ENCODE results near the gene CD6. TPM values are rescaled to one million over a fixed set of nuclear protein-coding genes. Genes with fewer than 3 reads are reported as not detected.

The CD6 gene
- total and polyA plus RNA-seq, 2 of the 8 experiments (the other 6 are each of a cell fraction or from before 2014, with no cell fraction given), result 0.03 TPM; not detected in 1

GRCh38 chr11:61004180-61004611 is 32.7 kb downstream of the CD6 start:
- no peaks in the 10 kb centered on the region for H3K79me1 ChIP-seq (ENCODE audit: low read depth, low read length)
- H2BK20ac ChIP-seq (ENCODE audit: low read length), result no peak overlapping the region
- H3K18ac ChIP-seq (ENCODE audit: extremely low read depth, low read length), result no peak overlapping the region; the same call in 1 of the 2 replicates
- H4K20me1 ChIP-seq (replicated peaks in 1 of 2; ENCODE audit: control insufficient read depth in 1 of 2, insufficient read depth in 2 of 2, low read length in 2 of 2), result peaks cover 0 to 10% of the 10 kb centered on the region in 2 experiments
- H3K27me3 ChIP-seq (replicated peaks in 1 of 4; ENCODE audit: control insufficient read depth in 3 of 4, extremely low read depth in 1 of 4, insufficient read depth in 3 of 4, low read length in 3 of 4), result peaks cover 27 to 48% (median 45%) of the 10 kb centered on the region in 4 experiments
- H3K4me3 ChIP-seq (ENCODE audit: extremely low read depth in 1 of 4, insufficient read depth in 2 of 4, low read depth in 3 of 4, low read length in 4 of 4), result no peak overlapping the region
- peaks cover 0 to 3% (median under 1%) of the 10 kb centered on the region in 4 experiments; a peak in 4 of 7 replicates for H3K4me1 ChIP-seq (replicated peaks in 1 of 4; ENCODE audit: control insufficient read depth in 3 of 4, insufficient read depth in 4 of 4, low read length in 3 of 4)
- H3K9me3 ChIP-seq (ENCODE audit: insufficient read depth in 2 of 2, low read depth in 1 of 2, low read length in 1 of 2), result no peaks in the 10 kb centered on the region
- WGBS, 2 experiments (ENCODE audit: extremely low coverage in 1 of 2, insufficient coverage in 1 of 2, insufficient read length in 1 of 2, insufficient replicate concordance in 2 of 2, low coverage in 1 of 2, low lambda C conversion rate in 2 of 2, missing lambda C conversion rate in 1 of 2), result 85% methylated on average over 10 of the region's 10 CpGs; no CpG with 5 or more reads in 1 of the 2 experiments
- DNase-seq (ENCODE audit: low read depth in 1 of 2, low spot score in 2 of 2), result no peak
- H2BK120ac ChIP-seq (replicated peaks; ENCODE audit: low read depth, low read length), result no peak overlapping the region
- no peak overlapping the region for H3K9ac ChIP-seq (replicated peaks in 1 of 4; ENCODE audit: extremely low read depth in 1 of 4, low read depth in 3 of 4, low read length in 3 of 4)
- POLR2A ChIA-PET (ENCODE audit: partially characterized antibody), result interaction anchor here (0.8 kb wide), 1 partner anchor 36 kb away, joined by 3 read pairs; no protein-coding TSS in a partner anchor
- H2AFZ ChIP-seq (ENCODE audit: low read length), result no peak overlapping the region
- no peak overlapping the region for H4K8ac ChIP-seq (ENCODE audit: extremely low read depth, insufficient read depth, low read length)
- no peaks in the 10 kb centered on the region for H3K36me3 ChIP-seq (ENCODE audit: control insufficient read depth in 2 of 4, insufficient read depth in 4 of 4, low read length in 3 of 4)
- H3K56ac ChIP-seq (replicated peaks; ENCODE audit: insufficient read length, low read depth, low read length), result no peak overlapping the region
- no peak overlapping the region for H2BK12ac ChIP-seq (ENCODE audit: low read depth, low read length)
- FAIRE-seq, result no peak
- no peak overlapping the region for H3K4ac ChIP-seq (replicated peaks; ENCODE audit: insufficient read length, low read depth, low read length)
- no peaks in the 10 kb centered on the region for H3K79me2 ChIP-seq (ENCODE audit: control insufficient read depth in 1 of 2, insufficient read depth in 2 of 2, low read length in 2 of 2)
- H3K23ac ChIP-seq (ENCODE audit: insufficient read length), result no peak overlapping the region
- H2BK15ac ChIP-seq (ENCODE audit: low read length), result no peak overlapping the region
- H3K27ac ChIP-seq (ENCODE audit: low read depth, low read length), result no peak overlapping the region
- no peak overlapping the region for H3K4me2 ChIP-seq (ENCODE audit: insufficient read depth in 1 of 2, low read depth in 2 of 2, low read length in 2 of 2)
- no peak overlapping the region for H4K5ac ChIP-seq (ENCODE audit: insufficient read length, low read depth, low read length)
- H2BK5ac ChIP-seq (ENCODE audit: low read depth, low read length), result no peak overlapping the region
- H2AK5ac ChIP-seq (ENCODE audit: low read depth, low read length), result no peak overlapping the region
- peaks cover 10% of the 10 kb centered on the region; the same call in 1 of the 2 replicates for H3K23me2 ChIP-seq (ENCODE audit: low read depth, low read length)
- CTCF ChIA-PET (ENCODE audit: partially characterized antibody), result interaction anchor here (1.0 to 1.8 kb wide), 3 partner anchors 9 to 35 kb away, joined by 3 to 4 read pairs (median 3); no protein-coding TSS in a partner anchor
- no peak overlapping the region for H4K91ac ChIP-seq (replicated peaks; ENCODE audit: insufficient read length, low read length)
- H3K14ac ChIP-seq (ENCODE audit: insufficient read length), result no peak overlapping the region

Measured in H1 (cell line).